ENCODE measurements around the gene DARS1.

GRCh38 chr2:135962366-135963123 is 22.9 kb downstream of the DARS1 start:
- TF ChIP-seq CTCF (IDR thresholded peaks at IDR 0.05) = no peak
- TF ChIP-seq ZFX (IDR thresholded peaks at IDR 0.05; ENCODE audit: borderline replicate concordance) = no peak
